ENCODE results near the gene KMT2C.
"Not testable (repeated sequence)": the region's sequence is repeated elsewhere in the genome, so short reads cannot be mapped to it uniquely, and the experiment has no call there.

KMT2C gene

GRCh38 chr7:152435384-152436110, at the start of gene KMT2C:
Gene KMT2C (minus strand): TSS chr7:152436003. CDS start chr7:152435786, 217 bp downstream.
- peak; percentile 78 for DNase-seq (ENCODE audit: low spot score)

GRCh38 chr7:152481082-152481481, 45.3 kb upstream of the KMT2C start:
- no peak for DNase-seq (ENCODE audit: low spot score)

- DNase-seq (ENCODE audit: low spot score), result no peak
These were observed 44.9 kb upstream of the KMT2C start for GRCh38 chr7:152480664-152481063.

- no peak for DNase-seq (ENCODE audit: low spot score)
These were observed 43.8 kb upstream of the KMT2C start for GRCh38 chr7:152479595-152479994.

- no peak for DNase-seq (ENCODE audit: low spot score)
These were observed 42.3 kb upstream of the KMT2C start for GRCh38 chr7:152478140-152478539.

GRCh38 chr7:152477079-152477478, 41.3 kb upstream of the KMT2C start:
- DNase-seq (ENCODE audit: low spot score), result no peak

- DNase-seq (ENCODE audit: low spot score), result no peak
These were observed 40.7 kb upstream of the KMT2C start for GRCh38 chr7:152476551-152476950.

GRCh38 chr7:152471023-152471620, 35.3 kb upstream of the KMT2C start:
- DNase-seq (ENCODE audit: low spot score), result not testable (repeated sequence)

- not testable (repeated sequence) for DNase-seq (ENCODE audit: low spot score)
These were observed 34.6 kb upstream of the KMT2C start for GRCh38 chr7:152470251-152471022.

GRCh38 chr7:152469576-152469975, 33.8 kb upstream of the KMT2C start:
- not testable (repeated sequence) for DNase-seq (ENCODE audit: low spot score)

- DNase-seq (ENCODE audit: low spot score), result no peak
These were observed 31.4 kb upstream of the KMT2C start for GRCh38 chr7:152467225-152467624.

- peak; percentile 11 for DNase-seq (ENCODE audit: low spot score)
These were observed 29.2 kb upstream of the KMT2C start for GRCh38 chr7:152465119-152465387.

GRCh38 chr7:152464312-152465118, 28.7 kb upstream of the KMT2C start:
- DNase-seq (ENCODE audit: low spot score), result peak; percentile 29

GRCh38 chr7:152463709-152464311, 28.0 kb upstream of the KMT2C start:
- peak; percentile 99 for DNase-seq (ENCODE audit: low spot score)

GRCh38 chr7:152462995-152463708, 27.3 kb upstream of the KMT2C start:
- no peak for DNase-seq (ENCODE audit: low spot score)

- no peak for DNase-seq (ENCODE audit: low spot score)
These were observed 24.0 kb upstream of the KMT2C start for GRCh38 chr7:152459724-152460251.

GRCh38 chr7:152451356-152451755, 15.6 kb upstream of the KMT2C start:
- no peak for DNase-seq (ENCODE audit: low spot score)

GRCh38 chr7:152445386-152446008, 9.7 kb upstream of the KMT2C start:
- DNase-seq (ENCODE audit: low spot score), result not testable (repeated sequence)

GRCh38 chr7:152443586-152443985, 7.8 kb upstream of the KMT2C start:
- no peak for DNase-seq (ENCODE audit: low spot score)

GRCh38 chr7:152442330-152442835, 6.6 kb upstream of the KMT2C start:
- no peak for DNase-seq (ENCODE audit: low spot score)
